ENCODE data around the gene WDR82. TPM values are rescaled to one million over a fixed set of nuclear protein-coding genes. Genes with fewer than 3 reads are reported as not detected.

WDR82 gene
- total and polyA plus RNA-seq, 2 of the 8 experiments (the other 6 are each of a cell fraction or from before 2014, with no cell fraction given), result 33.5 to 82.7 TPM

DNA sequence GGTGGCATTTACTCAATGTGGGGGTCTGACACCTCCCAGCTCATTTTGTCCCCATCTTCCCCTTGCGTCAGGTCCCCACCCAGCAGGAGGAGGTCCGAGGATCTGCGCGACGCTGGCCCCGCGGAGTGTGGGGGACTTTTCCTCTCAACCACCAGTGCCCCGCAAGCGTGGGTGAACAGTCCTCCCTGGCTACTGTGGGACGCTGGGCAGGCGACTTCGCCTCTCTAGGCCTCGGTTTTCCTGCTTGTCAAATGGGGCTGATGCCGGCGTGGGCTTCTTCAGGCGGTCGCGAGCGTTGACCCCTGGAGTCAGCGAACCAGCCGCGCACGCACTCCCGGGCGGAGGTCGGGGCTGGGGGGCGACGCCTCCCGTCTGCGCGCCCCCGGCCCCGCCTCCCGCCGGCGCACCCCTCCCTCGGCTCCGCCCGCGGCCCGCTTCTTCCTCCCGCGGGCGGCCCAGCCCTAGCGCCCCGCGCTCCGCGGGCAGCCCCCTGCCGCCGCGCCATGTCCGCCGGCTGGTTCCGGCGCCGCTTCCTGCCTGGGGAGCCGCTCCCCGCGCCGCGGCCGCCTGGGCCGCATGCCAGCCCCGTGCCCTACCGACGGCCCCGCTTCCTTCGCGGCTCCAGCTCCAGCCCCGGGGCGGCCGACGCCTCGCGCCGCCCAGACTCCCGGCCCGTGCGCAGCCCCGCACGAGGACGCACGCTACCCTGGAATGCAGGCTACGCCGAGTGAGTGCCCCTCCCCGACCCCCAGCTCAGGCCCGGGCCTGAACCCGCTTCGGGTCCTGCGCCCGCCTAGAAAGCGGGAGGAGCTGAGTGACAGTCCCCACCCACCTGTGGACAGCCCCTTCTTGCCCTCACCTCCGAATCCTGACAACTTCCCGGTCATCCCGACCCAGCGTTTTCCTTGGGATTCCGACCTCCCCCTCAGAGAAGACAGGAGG lies 32.9 kb downstream of the WDR82 start, which contains the start of gene PPM1M (continued):
- peak; percentile 50 for TF ChIP-seq PHF8 (conservative IDR thresholded peaks at IDR 0.05; ENCODE audit: low read depth, low read length)
- peak; percentile 63 for TF ChIP-seq KDM4A (IDR thresholded peaks at IDR 0.05; ENCODE audit: low read depth, low read length, severe bottlenecking)
- 0 out of 4 replicates have a peak, but pooled peaks of 1 of the 2 experiments have one; percentile 57 for TF ChIP-seq SIN3A (conservative IDR thresholded peaks at IDR 0.05 in 1 of 2, IDR thresholded peaks at IDR 0.05 in 1 of 2; ENCODE audit: low read depth in 1 of 2, low read length in 2 of 2)
- TF ChIP-seq, protein P1, sequence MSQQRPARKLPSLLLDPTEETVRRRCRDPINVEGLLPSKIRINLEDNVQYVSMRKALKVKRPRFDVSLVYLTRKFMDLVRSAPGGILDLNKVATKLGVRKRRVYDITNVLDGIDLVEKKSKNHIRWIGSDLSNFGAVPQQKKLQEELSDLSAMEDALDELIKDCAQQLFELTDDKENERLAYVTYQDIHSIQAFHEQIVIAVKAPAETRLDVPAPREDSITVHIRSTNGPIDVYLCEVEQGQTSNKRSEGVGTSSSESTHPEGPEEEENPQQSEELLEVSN (IDR thresholded peaks at IDR 0.05), result peak; percentile 93
- no peak for TF ChIP-seq BRCA1 (IDR thresholded peaks at IDR 0.05; ENCODE audit: low read depth, low read length)
- TF ChIP-seq EP300 (IDR thresholded peaks at IDR 0.05; ENCODE audit: borderline replicate concordance in 1 of 2, low read depth in 2 of 2, low read length in 2 of 2), result no peak
